SK-N-SH treated with all-trans-retinoic acid at 6 μM for 48 hours (cell line): ENCODE results near the gene PMEPA1.

Source experiments
- ESRRG ChIP-seq: fragments of 250-450 bp; sonication (Bioruptor Pico); IDR thresholded peaks from 2 replicates; pipeline ENCODE4 v1.6.1; 2021; ENCODE audit warnings: mild to moderate bottlenecking
- ISL1 ChIP-seq: fragments of 250-450 bp; sonication (Bioruptor Pico); IDR thresholded peaks from 2 replicates; pipeline ENCODE4 v2.1.2; 2022; ENCODE audit warnings: mild to moderate bottlenecking, moderate library complexity
- PATZ1 ChIP-seq: fragments of 250-450 bp; sonication (Bioruptor Pico); IDR thresholded peaks from 2 replicates; pipeline ENCODE4 v1.8.0; 2020; ENCODE audit warnings: mild to moderate bottlenecking, moderate library complexity, borderline replicate concordance
- POU6F1 ChIP-seq: fragments of 250-450 bp; sonication (Bioruptor Pico); IDR thresholded peaks from 2 replicates; pipeline ENCODE4 v1.8.0; 2021; ENCODE audit warnings: low read depth, mild to moderate bottlenecking, moderate library complexity, borderline replicate concordance
- RARB ChIP-seq: fragments of 250-450 bp; sonication (Bioruptor Pico); IDR thresholded peaks from 2 replicates; pipeline ENCODE4 v1.8.0; 2021; ENCODE audit warnings: mild to moderate bottlenecking, moderate library complexity
- TOX ChIP-seq: fragments of 250-450 bp; sonication (Bioruptor Pico); IDR thresholded peaks from 2 replicates; pipeline ENCODE4 v1.8.0; 2021; ENCODE audit warnings: mild to moderate bottlenecking, moderate library complexity, borderline replicate concordance
- ZFP3 ChIP-seq: fragments of 250-450 bp; sonication (Bioruptor Pico); IDR thresholded peaks from 2 replicates; pipeline ENCODE4 v1.5.0; 2020; ENCODE audit warnings: mild to moderate bottlenecking, moderate library complexity
- ZFP30 ChIP-seq: fragments of 450-650 bp; formaldehyde crosslinking; IDR thresholded peaks from 2 replicates; pipeline ENCODE4 v1.5.0; 2022; ENCODE audit warnings: mild to moderate bottlenecking, moderate library complexity
- ZNF70 ChIP-seq: fragments of 450-650 bp; formaldehyde crosslinking; IDR thresholded peaks from 2 replicates; pipeline ENCODE4 v1.5.0; 2020; ENCODE audit warnings: mild to moderate bottlenecking, moderate library complexity

- TF ChIP-seq RARB (no peak), PATZ1 (CRISPR knock-in tag) (no peak), ESRRG (CRISPR knock-in tag) (no peak), ZFP30 (CRISPR knock-in tag) (no peak), ISL1 (CRISPR knock-in tag) (no peak), POU6F1 (CRISPR knock-in tag) (no peak), ZNF70 (CRISPR knock-in tag) (no peak), ZFP3 (CRISPR knock-in tag) (no peak), TOX (CRISPR knock-in tag) (no peak)
These were observed 52.0 kb downstream of the PMEPA1 start for GRCh38 chr20:57657535-57658446.
